Smooth muscle cell (in vitro differentiated cells): ENCODE data around the gene RIMS4. TPM values are rescaled to one million over a fixed set of nuclear protein-coding genes. Genes with fewer than 3 reads are reported as not detected.

Experiments
- DNase-seq: peaks from one replicate; lab custom pipeline; 2025; ENCODE audit not compliant: unreplicated experiment; lab: John Stamatoyannopoulos, UW
- H2AFZ ChIP-seq: fragments of 200-600 bp; sonication (generic); 2 replicates; pipeline ENCODE4 v1.6.0; 2016; ENCODE audit warnings: antibody characterized with exemption, low read depth, mild to moderate bottlenecking
- H3F3A ChIP-seq: fragments of 200-600 bp; sonication (generic); 2 replicates; pipeline ENCODE4 v1.6.0; 2017; ENCODE audit warnings: antibody characterized with exemption, low read depth
- H3K27ac ChIP-seq: fragments of 200-600 bp; sonication (generic); 2 replicates; pipeline ENCODE4 v1.5.1; 2016; ENCODE audit warnings: low read depth, mild to moderate bottlenecking
- H3K27me3 ChIP-seq: fragments of 200-600 bp; sonication (generic); 2 replicates; pipeline ENCODE4 v1.6.1; 2016; ENCODE audit warnings: low read depth, mild to moderate bottlenecking
- H3K36me3 ChIP-seq: fragments of 200-600 bp; sonication (generic); 2 replicates; pipeline ENCODE4 v1.5.1; 2016; ENCODE audit warnings: low read depth
- H3K4me1 ChIP-seq: fragments of 200-600 bp; sonication (generic); 2 replicates; pipeline ENCODE4 v1.5.1; 2016; ENCODE audit warnings: low read depth
- H3K4me2 ChIP-seq: fragments of 200-600 bp; sonication (generic); 2 replicates; pipeline ENCODE4 v1.6.0; 2016; ENCODE audit warnings: mild to moderate bottlenecking
- H3K4me3 ChIP-seq: fragments of 200-600 bp; sonication (generic); 2 replicates; pipeline ENCODE4 v1.5.1; 2016; ENCODE audit warnings: mild to moderate bottlenecking
- H3K79me2 ChIP-seq: fragments of 200-600 bp; sonication (generic); 2 replicates; pipeline ENCODE4 v1.6.0; 2016; ENCODE audit warnings: low read depth, mild to moderate bottlenecking
- H3K9ac ChIP-seq: fragments of 200-600 bp; sonication (generic); 2 replicates; pipeline ENCODE4 v1.6.0; 2016; ENCODE audit warnings: low read depth
- H3K9me3 ChIP-seq: fragments of 200-600 bp; sonication (generic); replicated peaks from 2 replicates; pipeline ENCODE4 v1.5.1; 2016; ENCODE audit warnings: low read depth
- H4K20me1 ChIP-seq: fragments of 200-600 bp; sonication (generic); 2 replicates; pipeline ENCODE4 v1.6.0; 2016; ENCODE audit warnings: low read depth
- CTCF ChIP-seq: fragments of 200-600 bp; sonication (generic); IDR thresholded peaks from 2 replicates; pipeline ENCODE4 v1.5.1; 2017; ENCODE audit warnings: borderline replicate concordance, mild to moderate bottlenecking, antibody characterized with exemption; ENCODE audit not compliant: insufficient read depth, poor library complexity, severe bottlenecking
- WGBS: methylation state at CpG from one replicate; pipeline ENCODE4 v1.1.7; 2016; ENCODE audit warnings: low lambda C conversion rate; 5-methylcytosine and 5-hydroxymethylcytosine counted together
- polyA plus RNA-seq: library from polyadenylated mRNA; unstranded; fragments of >200 nt; fragmentation: Nextera tagmentation; extraction: Ambion mirVana; gene quantifications from 2 replicates; pipeline ENCODE4 v1.2.1, GENCODE V29; 2016
- total RNA-seq: library from RNA; depleted of rRNA; stranded (reverse); fragments of >200 nt; gene quantifications from 2 replicates; pipeline ENCODE4 v1.2.3, GENCODE V29; 2014

RIMS4 gene
- total and polyA plus RNA-seq, 2 experiments from 2014 or later = not detected

DNA sequence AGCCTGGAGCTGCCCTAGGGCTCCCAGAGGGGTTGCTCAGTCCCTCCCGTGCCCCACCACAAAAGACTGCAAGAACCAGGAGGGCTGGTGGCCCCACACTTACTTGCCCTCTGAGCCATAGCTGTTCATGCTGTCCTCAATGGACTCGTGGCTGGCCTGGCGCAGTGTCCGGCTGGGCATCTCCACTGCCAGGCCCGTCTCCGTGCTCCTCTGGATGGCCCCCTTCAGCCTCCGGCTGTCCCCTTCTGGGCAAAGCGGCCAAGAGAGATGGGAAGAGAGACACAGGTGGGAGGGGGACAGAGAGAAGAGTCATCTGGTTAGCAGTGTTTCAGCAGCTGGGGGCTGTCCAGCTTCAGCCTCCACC lies 39.2 kb downstream of the RIMS4 start:
- 92% methylated on average over 8 of the region's 8 CpGs for WGBS
- H3K4me2 ChIP-seq = no peak overlapping the region
- no peaks in the 10 kb centered on the region for H3K4me1 ChIP-seq
- TF ChIP-seq CTCF = no peak
- H3K36me3 ChIP-seq = no peaks in the 10 kb centered on the region
- no peak overlapping the region for H2AFZ ChIP-seq
- H3K79me2 ChIP-seq = no peaks in the 10 kb centered on the region
- H3K27ac ChIP-seq = no peak overlapping the region
- DNase-seq = no peak
- H3K27me3 ChIP-seq = no peaks in the 10 kb centered on the region
- no peak overlapping the region for H3K4me3 ChIP-seq
- no peaks in the 10 kb centered on the region for H3K9me3 ChIP-seq
- no peaks in the 10 kb centered on the region for H3F3A ChIP-seq
- H4K20me1 ChIP-seq = no peaks in the 10 kb centered on the region
- H3K9ac ChIP-seq = no peak overlapping the region

GRCh38 chr20:44770484-44771171 lies 39.7 kb downstream of the RIMS4 start:
- no peak overlapping the region for H3K27ac ChIP-seq
- H3K27me3 ChIP-seq = no peaks in the 10 kb centered on the region
- 80% methylated on average over 11 of the region's 11 CpGs for WGBS
- no peaks in the 10 kb centered on the region for H3F3A ChIP-seq
- no peak overlapping the region for H2AFZ ChIP-seq
- no peak overlapping the region for H3K9ac ChIP-seq
- H4K20me1 ChIP-seq = no peaks in the 10 kb centered on the region
- no peak overlapping the region for H3K4me2 ChIP-seq
- no peak overlapping the region for H3K4me3 ChIP-seq
- H3K36me3 ChIP-seq = no peaks in the 10 kb centered on the region
- H3K4me1 ChIP-seq = no peaks in the 10 kb centered on the region
- no peaks in the 10 kb centered on the region for H3K79me2 ChIP-seq
- no peaks in the 10 kb centered on the region for H3K9me3 ChIP-seq
- no peak for TF ChIP-seq CTCF
- no peak for DNase-seq

GRCh38 chr20:44769481-44769863 lies 40.9 kb downstream of the RIMS4 start:
- DNase-seq = no peak
- no peak overlapping the region for H3K27ac ChIP-seq
- H3K27me3 ChIP-seq = no peaks in the 10 kb centered on the region
- no peaks in the 10 kb centered on the region for H3K4me1 ChIP-seq
- no peaks in the 10 kb centered on the region for H4K20me1 ChIP-seq
- no peak overlapping the region for H2AFZ ChIP-seq
- no peak overlapping the region for H3K4me2 ChIP-seq
- H3K9ac ChIP-seq = no peak overlapping the region
- H3K4me3 ChIP-seq = no peak overlapping the region
- no peaks in the 10 kb centered on the region for H3K9me3 ChIP-seq
- TF ChIP-seq CTCF = no peak
- H3K36me3 ChIP-seq = no peaks in the 10 kb centered on the region
- no peaks in the 10 kb centered on the region for H3K79me2 ChIP-seq
- WGBS = 49% methylated on average over 5 of the region's 5 CpGs
- no peaks in the 10 kb centered on the region for H3F3A ChIP-seq

- Histone ChIP-seq H4K20me1 (no peaks in the 10 kb centered on the region), H2AFZ (no peak overlapping the region), H3K9me3 (no peaks in the 10 kb centered on the region), H3K4me1 (no peaks in the 10 kb centered on the region), H3K36me3 (no peaks in the 10 kb centered on the region), H3K4me3 (no peak overlapping the region), H3K27ac (no peak overlapping the region), H3K9ac (no peak overlapping the region), H3K79me2 (no peaks in the 10 kb centered on the region), H3F3A (no peaks in the 10 kb centered on the region), H3K27me3 (no peaks in the 10 kb centered on the region), H3K4me2 (no peak overlapping the region)
- DNase-seq = no peak
- WGBS = 73% methylated on average over 5 of the region's 5 CpGs
- no peak for TF ChIP-seq CTCF
Measured at GRCh38 chr20:44768854-44769480, 41.4 kb downstream of the RIMS4 start.
